Loucy (cell line): ENCODE measurements around the gene THADA.

Source experiments
- H2AFZ ChIP-seq: fragments of 200-600 bp; sonication (generic); 2 replicates; pipeline ENCODE4 v1.6.0; 2016; ENCODE audit warnings: antibody characterized with exemption, mild to moderate bottlenecking, low read length, moderate library complexity
- H3F3A ChIP-seq: fragments of 200-600 bp; 2 replicates; pipeline ENCODE4 v1.6.0; 2016; ENCODE audit warnings: antibody characterized with exemption, low read depth, mild to moderate bottlenecking
- H3K27me3 ChIP-seq: fragments of 200-600 bp; sonication (generic); 2 replicates; pipeline ENCODE4 v1.6.1; 2014; ENCODE audit warnings: low read length, mild to moderate bottlenecking; ENCODE audit not compliant: insufficient read depth, poor library complexity, severe bottlenecking
- H3K36me3 ChIP-seq: fragments of 200-600 bp; sonication (generic); 2 replicates; pipeline ENCODE4 v1.6.1; 2016; ENCODE audit warnings: low read length; ENCODE audit not compliant: insufficient read depth
- H3K4me1 ChIP-seq: fragments of 200-600 bp; sonication (generic); 2 replicates; pipeline ENCODE4 v1.5.1; 2014; ENCODE audit warnings: low read length, mild to moderate bottlenecking; ENCODE audit not compliant: insufficient read depth, poor library complexity, severe bottlenecking
- H3K4me2 ChIP-seq: fragments of 200-600 bp; sonication (generic); 2 replicates; pipeline ENCODE4 v1.6.0; 2014; ENCODE audit warnings: antibody characterized with exemption, low read length, low read depth, mild to moderate bottlenecking; ENCODE audit not compliant: poor library complexity, severe bottlenecking
- H3K4me3 ChIP-seq: fragments of 200-600 bp; sonication (generic); 2 replicates; pipeline ENCODE4 v1.5.1; 2014; ENCODE audit warnings: low read length, mild to moderate bottlenecking, mixed read lengths; ENCODE audit not compliant: poor library complexity, severe bottlenecking
- H3K79me2 ChIP-seq: fragments of 200-600 bp; sonication (generic); 2 replicates; pipeline ENCODE4 v1.6.1; 2014; ENCODE audit warnings: low read length; ENCODE audit not compliant: insufficient read depth
- H3K9ac ChIP-seq: fragments of 200-600 bp; sonication (generic); 2 replicates; pipeline ENCODE4 v1.6.0; 2014; ENCODE audit warnings: mild to moderate bottlenecking, low read depth, low read length, moderate library complexity; ENCODE audit not compliant: poor library complexity, severe bottlenecking
- H3K9me2 ChIP-seq: fragments of 200-600 bp; sonication (generic); replicated peaks from 2 replicates; pipeline ENCODE4 v1.6.1; 2016; ENCODE audit warnings: low read depth, low read length, mixed read lengths
- H3K9me3 ChIP-seq: fragments of 200-600 bp; sonication (generic); 2 replicates; pipeline ENCODE4 v1.6.1; 2014; ENCODE audit warnings: mild to moderate bottlenecking, antibody characterized with exemption, low read length, low read depth; ENCODE audit not compliant: insufficient read depth
- H4K20me1 ChIP-seq: fragments of 200-600 bp; sonication (generic); 2 replicates; pipeline ENCODE4 v1.6.0; 2014; ENCODE audit warnings: antibody characterized with exemption, low read length, mild to moderate bottlenecking; ENCODE audit not compliant: insufficient read depth, poor library complexity, severe bottlenecking
- EZH2phosphoT487 ChIP-seq: fragments of 200-600 bp; IDR thresholded peaks from 2 replicates; pipeline ENCODE4 v1.6.1; 2018; ENCODE audit warnings: antibody characterized with exemption, mild to moderate bottlenecking, moderate library complexity, borderline replicate concordance
- TF ChIP-seq, protein P1 (sequence below): fragments of 200-600 bp; sonication (generic); conservative IDR thresholded peaks from 2 replicates; pipeline ENCODE4 v1.5.1; 2014; ENCODE audit warnings: mild to moderate bottlenecking, antibody characterized with exemption, low read length

The THADA gene

DNA sequence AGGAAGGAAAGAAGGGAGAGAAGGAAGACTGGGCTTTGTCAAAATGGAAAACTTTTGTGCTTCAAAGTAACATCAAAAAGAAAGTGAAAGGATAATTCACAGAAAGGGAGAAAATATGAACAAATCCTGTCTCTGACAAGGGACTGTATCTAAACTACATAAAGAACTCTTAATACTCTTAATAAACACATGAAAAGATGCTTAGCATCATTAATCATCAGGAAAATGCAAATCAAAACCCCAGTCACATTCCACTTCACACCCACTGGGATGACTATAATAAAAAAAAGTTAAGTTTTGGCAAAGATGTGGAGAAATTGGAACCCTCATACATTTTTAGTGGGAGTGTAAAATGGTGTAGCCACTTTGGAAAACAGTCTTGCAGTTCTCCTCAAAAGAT, 357.7 kb downstream of the THADA start:
- H2AFZ ChIP-seq, result no peak overlapping the region
- H4K20me1 ChIP-seq, result no peaks in the 10 kb centered on the region
- H3K9me3 ChIP-seq, result no peaks in the 10 kb centered on the region
- no peak overlapping the region for H3K4me2 ChIP-seq
- H3K9ac ChIP-seq, result no peak overlapping the region
- TF ChIP-seq, protein P1, sequence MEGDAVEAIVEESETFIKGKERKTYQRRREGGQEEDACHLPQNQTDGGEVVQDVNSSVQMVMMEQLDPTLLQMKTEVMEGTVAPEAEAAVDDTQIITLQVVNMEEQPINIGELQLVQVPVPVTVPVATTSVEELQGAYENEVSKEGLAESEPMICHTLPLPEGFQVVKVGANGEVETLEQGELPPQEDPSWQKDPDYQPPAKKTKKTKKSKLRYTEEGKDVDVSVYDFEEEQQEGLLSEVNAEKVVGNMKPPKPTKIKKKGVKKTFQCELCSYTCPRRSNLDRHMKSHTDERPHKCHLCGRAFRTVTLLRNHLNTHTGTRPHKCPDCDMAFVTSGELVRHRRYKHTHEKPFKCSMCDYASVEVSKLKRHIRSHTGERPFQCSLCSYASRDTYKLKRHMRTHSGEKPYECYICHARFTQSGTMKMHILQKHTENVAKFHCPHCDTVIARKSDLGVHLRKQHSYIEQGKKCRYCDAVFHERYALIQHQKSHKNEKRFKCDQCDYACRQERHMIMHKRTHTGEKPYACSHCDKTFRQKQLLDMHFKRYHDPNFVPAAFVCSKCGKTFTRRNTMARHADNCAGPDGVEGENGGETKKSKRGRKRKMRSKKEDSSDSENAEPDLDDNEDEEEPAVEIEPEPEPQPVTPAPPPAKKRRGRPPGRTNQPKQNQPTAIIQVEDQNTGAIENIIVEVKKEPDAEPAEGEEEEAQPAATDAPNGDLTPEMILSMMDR, result no peak
- TF ChIP-seq EZH2phosphoT487, result no peak
- no peaks in the 10 kb centered on the region for H3K27me3 ChIP-seq
- no peaks in the 10 kb centered on the region for H3F3A ChIP-seq
- no peaks in the 10 kb centered on the region for H3K4me1 ChIP-seq
- H3K9me2 ChIP-seq, result no peaks in the 10 kb centered on the region
- no peaks in the 10 kb centered on the region for H3K79me2 ChIP-seq
- no peaks in the 10 kb centered on the region for H3K36me3 ChIP-seq
- H3K4me3 ChIP-seq, result no peak overlapping the region

DNA sequence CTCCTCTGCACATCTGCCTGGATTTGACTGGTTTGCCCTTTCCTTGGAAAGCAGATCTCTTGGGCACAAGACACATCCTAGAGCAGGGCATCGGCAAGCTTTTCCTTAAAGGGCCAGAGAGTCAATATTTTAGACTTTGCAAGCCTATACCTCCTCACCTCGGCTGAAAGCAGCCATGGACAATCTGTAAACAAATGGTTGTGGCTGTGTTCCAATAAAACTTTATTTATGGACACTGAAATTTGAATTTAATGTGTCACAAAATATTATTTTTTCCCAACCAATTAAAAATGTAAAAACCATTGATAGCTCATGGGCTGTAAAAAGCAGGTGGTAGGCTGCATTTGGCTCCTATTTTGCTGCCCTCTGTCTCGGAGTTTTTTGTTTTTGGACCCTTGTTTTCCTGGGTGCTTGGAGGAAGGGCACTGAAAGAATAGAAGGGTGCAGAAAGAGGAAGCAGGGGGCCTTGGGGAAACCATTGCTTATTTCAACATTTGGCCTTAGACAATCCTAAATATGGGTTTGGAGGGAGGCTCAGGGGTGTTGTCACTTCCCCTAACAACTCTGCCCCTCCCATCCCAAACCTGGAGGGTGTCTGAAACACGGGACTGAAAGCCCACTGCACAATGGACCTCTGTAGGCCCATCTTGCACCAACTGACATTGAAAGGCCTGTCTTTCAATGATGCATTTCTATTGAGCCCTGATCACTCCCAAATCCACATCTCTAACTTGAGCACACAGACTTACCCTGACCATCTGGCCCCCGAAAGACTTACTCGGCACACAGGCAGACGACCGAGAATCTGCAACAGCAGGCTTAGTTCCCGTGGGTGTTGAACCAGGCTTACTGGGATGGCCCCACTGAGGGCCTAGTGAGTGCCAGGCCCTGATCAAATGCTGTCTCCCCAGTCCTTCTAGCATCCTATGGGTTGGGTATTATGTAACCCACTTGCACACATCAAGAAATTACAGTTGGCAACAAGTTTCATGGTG, 362.3 kb downstream of the THADA start:
- Histone ChIP-seq H3K4me1 (peaks cover 9% of the 10 kb centered on the region), H3K9ac (no peak overlapping the region), H3K36me3 (peaks cover 8% of the 10 kb centered on the region; the same call in 1 of the 2 replicates), H3K4me2 (no peak overlapping the region), H3K79me2 (peaks cover under 1% of the 10 kb centered on the region; the same call in 1 of the 2 replicates), H2AFZ (no peak overlapping the region), H3K9me2 (no peaks in the 10 kb centered on the region), H3F3A (peaks cover 8% of the 10 kb centered on the region), H3K4me3 (no peak overlapping the region), H3K27me3 (no peaks in the 10 kb centered on the region), H3K9me3 (no peaks in the 10 kb centered on the region), H4K20me1 (peaks cover 3% of the 10 kb centered on the region)
- TF ChIP-seq, protein P1, result no peak
- TF ChIP-seq EZH2phosphoT487, result no peak

DNA sequence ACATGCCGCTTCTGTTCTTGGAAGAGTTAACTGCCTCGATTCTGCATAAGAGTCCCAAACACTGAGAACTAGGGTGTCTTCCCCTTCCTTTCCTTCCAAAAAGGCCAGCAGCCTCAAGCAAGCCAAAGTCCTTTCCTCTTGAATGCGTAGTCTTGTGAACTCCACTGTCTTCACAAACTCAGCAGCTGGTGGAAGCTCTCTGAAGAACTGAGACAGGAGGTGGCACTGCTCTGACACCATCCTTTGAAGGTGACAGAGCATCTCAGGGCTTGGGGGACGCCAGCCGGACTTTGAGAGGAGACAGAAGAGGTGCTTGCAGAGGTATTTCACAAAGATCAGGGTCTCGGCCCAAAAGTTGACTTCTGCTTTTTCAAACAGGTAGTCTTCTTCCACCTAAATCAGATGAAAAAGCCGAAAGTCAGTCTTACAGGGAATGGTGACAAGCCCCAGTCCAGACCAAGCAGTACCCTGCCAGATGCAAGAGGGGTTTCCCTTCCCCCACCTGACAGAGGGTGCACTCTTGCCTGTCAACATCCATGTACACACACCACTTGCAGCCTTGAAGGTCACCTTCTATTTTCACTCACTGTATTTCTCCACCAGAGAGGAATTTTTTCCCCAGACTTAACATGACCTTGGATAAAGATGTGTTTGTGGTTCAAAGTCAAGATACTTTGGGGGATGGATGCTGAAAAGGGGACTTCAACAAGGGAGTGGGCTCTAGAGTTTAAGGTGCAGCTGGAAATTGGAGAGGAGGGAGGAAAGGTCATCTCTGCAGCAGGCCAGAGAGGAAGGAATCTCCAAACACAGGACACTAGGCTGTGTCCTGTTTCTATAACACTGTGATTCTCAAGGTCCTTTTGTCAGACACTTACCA, 364.6 kb downstream of the THADA start:
- Histone ChIP-seq H3K9me2 (no peaks in the 10 kb centered on the region), H3K36me3 (peaks cover 8% of the 10 kb centered on the region; the same call in 1 of the 2 replicates), H3K9ac (no peak overlapping the region), H2AFZ (no peak overlapping the region), H4K20me1 (peaks cover 3% of the 10 kb centered on the region), H3F3A (peaks cover 8% of the 10 kb centered on the region), H3K4me3 (no peak overlapping the region), H3K4me1 (peaks cover 20% of the 10 kb centered on the region), H3K4me2 (no peak overlapping the region), H3K9me3 (no peaks in the 10 kb centered on the region), H3K27me3 (no peaks in the 10 kb centered on the region), H3K79me2 (peaks cover 21% of the 10 kb centered on the region)
- no peak for TF ChIP-seq EZH2phosphoT487
- TF ChIP-seq, protein P1, result no peak
